T-cell (primary cell): ENCODE results near the gene DYNC2H1. TPM values are rescaled to one million over a fixed set of nuclear protein-coding genes. Genes with fewer than 3 reads are reported as not detected.

ENCODE experiments used
- ATAC-seq, 4 experiments: fragments of 200-7000 bp in 3 of 4; fragments of 150-1000 bp in 1 of 4; cut with Tn5 transposase; replicated peaks in 1 of 4; 1 replicate in 3 of 4; 2 replicates in 1 of 4; pipeline ENCODE4 v1.10.0; 2021; ENCODE audit warnings: moderate library complexity in 3 of 4, mild to moderate bottlenecking in 2 of 4, moderate number of reproducible peaks in 1 of 4
- CTCF ChIA-PET, 2 donors: fragments of 300-600 bp; sonication (Branson Sonifier 250); formaldehyde crosslinking; loops; one replicate each; lab custom pipeline; 2022; ENCODE audit warnings: antibody characterized with exemption in 2 of 2; lab: Charles Lee
- POLR2A ChIA-PET, 2 donors: fragments of 300-600 bp; sonication (Branson Sonifier 250); formaldehyde crosslinking; loops; one replicate each; lab custom pipeline; 2022; ENCODE audit warnings: antibody characterized with exemption in 2 of 2; lab: Charles Lee
- DNase-seq, 35 experiments: peaks; one replicate each; pipeline versions ENCODE4 v3.0.0 to v3.0.0-alpha.2; 2013 to 2023
- H3K27ac ChIP-seq: one replicate; pipeline ENCODE4 v1.5.1; 2013; ENCODE audit warnings: low read length
- H3K27me3 ChIP-seq, 2 experiments: replicated peaks in 1 of 2; 1 replicate in 1 of 2; 2 replicates in 1 of 2; pipeline versions ENCODE4 v1.6.1 to v1.7.0; 2013; ENCODE audit warnings: low read length in 1 of 2, mixed read lengths in 1 of 2; ENCODE audit not compliant: control insufficient read depth in 2 of 2, insufficient read depth in 2 of 2; ENCODE audit errors: extremely low read depth in 1 of 2
- H3K36me3 ChIP-seq, 2 donors: 1 replicate in 1 of 2; 2 replicates in 1 of 2; pipeline versions ENCODE4 v1.6.1 to v1.7.0; 2013; ENCODE audit warnings: low read length in 1 of 2; ENCODE audit not compliant: control insufficient read depth in 2 of 2, insufficient read depth in 1 of 2; ENCODE audit errors: extremely low read depth in 1 of 2
- H3K4me1 ChIP-seq, 2 experiments: 1 replicate in 1 of 2; 2 replicates in 1 of 2; pipeline versions ENCODE4 v1.6.1 to v1.7.0; 2013; ENCODE audit warnings: low read length in 2 of 2, mixed read lengths in 1 of 2; ENCODE audit not compliant: insufficient read depth in 2 of 2, control insufficient read depth in 1 of 2; ENCODE audit errors: extremely low read depth in 1 of 2
- H3K4me3 ChIP-seq, 2 donors: 1 replicate in 1 of 2; 2 replicates in 1 of 2; pipeline versions ENCODE4 v1.5.1 to v1.7.0; 2013; ENCODE audit warnings: mild to moderate bottlenecking in 2 of 2, low read length in 1 of 2, moderate library complexity in 1 of 2; ENCODE audit not compliant: control insufficient read depth in 1 of 2; ENCODE audit errors: extremely low read depth in 1 of 2
- H3K9me3 ChIP-seq: 2 replicates; pipeline ENCODE4 v1.7.0; 2013
- H3K27ac Mint-ChIP-seq, 2 donors: one replicate each; pipeline ENCODE4 v1.8.0; 2020 to 2021; ENCODE audit warnings: mild to moderate bottlenecking in 2 of 2, mixed read lengths in 2 of 2
- H3K27me3 Mint-ChIP-seq, 2 donors: one replicate each; pipeline ENCODE4 v1.8.0; 2021 to 2022; ENCODE audit warnings: mixed read lengths in 2 of 2
- H3K36me3 Mint-ChIP-seq: one replicate; pipeline ENCODE4 v1.8.0; 2021; ENCODE audit warnings: mixed read lengths
- H3K4me1 Mint-ChIP-seq, 3 donors: one replicate each; pipeline ENCODE4 v1.8.0; 2020 to 2022; ENCODE audit warnings: mixed read lengths in 3 of 3, mild to moderate bottlenecking in 1 of 3
- H3K4me3 Mint-ChIP-seq, 3 donors: one replicate each; pipeline ENCODE4 v1.8.0; 2020 to 2022; ENCODE audit warnings: mild to moderate bottlenecking in 3 of 3, mixed read lengths in 3 of 3, moderate library complexity in 3 of 3
- H3K9me3 Mint-ChIP-seq, 3 donors: one replicate each; pipeline ENCODE4 v1.8.0; 2020 to 2022; ENCODE audit warnings: mixed read lengths in 3 of 3
- WGBS: methylation state at CpG from one replicate; pipeline ENCODE4 v1.1.5; 2013; ENCODE audit warnings: missing lambda C conversion rate; ENCODE audit not compliant: insufficient coverage; 5-methylcytosine and 5-hydroxymethylcytosine counted together
- total RNA-seq, 35 experiments: library from RNA in 6 of 35; stranded (reverse) in 6 of 35; fragments of 120-200 nt in 1 of 35; gene quantifications; one replicate each; pipeline versions ENCODE4 v1.2.1 to v1.2.4 and lab custom pipeline; 2013 to 2026

DYNC2H1 gene
- total RNA-seq, 5 donors from 2014 or later (not counting 1 experiment from before 2014, with no cell fraction given), result 2.6 to 4.4 (median 3.2) TPM

DNA sequence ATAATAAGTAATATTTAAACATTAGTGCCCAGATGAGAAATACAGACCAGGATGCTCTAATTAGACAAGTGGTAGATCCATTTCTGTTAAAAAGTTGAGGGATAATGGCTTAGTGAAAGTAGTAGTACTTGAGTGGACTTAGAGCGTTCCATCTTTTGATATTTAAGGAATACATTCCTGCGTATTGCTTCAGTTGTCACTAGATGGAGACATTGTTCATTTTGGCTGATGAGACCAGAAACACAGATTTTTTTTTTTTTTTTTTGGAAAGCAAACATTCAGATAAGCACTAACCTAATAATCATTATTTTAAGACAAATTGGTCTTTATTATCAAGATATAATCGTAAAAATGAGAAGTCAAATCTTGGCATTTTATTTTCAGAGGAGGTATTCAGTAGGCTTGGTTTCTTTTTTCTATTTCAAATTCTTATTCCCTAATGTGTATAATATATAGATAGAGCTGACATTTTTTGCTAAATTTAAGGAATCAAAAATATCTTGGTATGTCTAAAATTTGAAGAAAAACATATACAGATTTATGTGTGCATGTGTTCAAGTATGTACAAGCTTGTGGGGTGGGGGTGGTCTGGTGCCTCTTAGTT, 92.9 kb downstream of the DYNC2H1 start:
- CTCF ChIA-PET, result interaction anchor here in 1 of 2 donors (0.7 kb wide), 1 partner anchor 101 kb away, joined by 6 read pairs; no protein-coding TSS in a partner anchor
- Histone ChIP-seq H3K27ac (no peak overlapping the region), H3K9me3 (no peaks in the 10 kb centered on the region), H3K4me1 (no peaks in the 10 kb centered on the region), H3K4me3 (no peak overlapping the region), H3K36me3 (no peaks in the 10 kb centered on the region), H3K27me3 (no peaks in the 10 kb centered on the region)
- DNase-seq, result peak in 1 of 35 experiments; percentile 9
- no peaks in the 10 kb centered on the region for H3K27me3 Mint-ChIP-seq
- H3K9me3 Mint-ChIP-seq, result no peaks in the 10 kb centered on the region
- no peak for ATAC-seq
- peaks cover 14% of the 10 kb centered on the region for H3K36me3 Mint-ChIP-seq
- H3K27ac Mint-ChIP-seq, result no peak overlapping the region
- POLR2A ChIA-PET, result no interaction called here
- WGBS, result no CpG with 5 or more reads among the region's 3 CpGs
- no peaks in the 10 kb centered on the region for H3K4me1 Mint-ChIP-seq
- H3K4me3 Mint-ChIP-seq, result no peak overlapping the region

DNA sequence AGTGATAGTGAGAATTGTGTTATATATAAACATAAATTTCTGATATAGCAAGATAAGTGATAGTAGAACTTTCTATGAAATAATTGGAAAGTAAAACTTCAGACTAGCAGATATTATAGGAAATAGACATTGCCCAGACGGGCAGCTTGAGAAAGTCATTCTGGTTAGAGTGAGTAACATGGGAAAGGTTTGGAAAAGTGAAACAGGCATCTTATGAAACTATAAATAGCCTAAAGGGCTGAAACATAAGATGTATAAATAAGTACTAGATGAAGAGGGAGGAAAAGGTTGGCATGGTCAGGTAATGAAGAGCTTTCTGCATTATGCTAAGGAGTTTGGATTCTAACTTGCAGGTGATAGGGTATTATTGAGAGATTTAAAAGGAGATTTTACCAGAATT, 101.3 kb downstream of the DYNC2H1 start:
- no peaks in the 10 kb centered on the region for H3K27me3 Mint-ChIP-seq
- no peak overlapping the region for H3K27ac Mint-ChIP-seq
- DNase-seq, result no peak
- no peaks in the 10 kb centered on the region for H3K36me3 Mint-ChIP-seq
- no peaks in the 10 kb centered on the region for H3K9me3 Mint-ChIP-seq
- no peaks in the 10 kb centered on the region for H3K4me1 Mint-ChIP-seq
- Histone ChIP-seq H3K27ac (no peak overlapping the region), H3K9me3 (no peaks in the 10 kb centered on the region), H3K4me1 (no peaks in the 10 kb centered on the region), H3K36me3 (no peaks in the 10 kb centered on the region), H3K27me3 (no peaks in the 10 kb centered on the region), H3K4me3 (no peak overlapping the region)
- ChIA-PET CTCF (no interaction called here), POLR2A (no interaction called here)
- WGBS, result 100% methylated on average over 1 of the region's 1 CpG
- no peak for ATAC-seq
- H3K4me3 Mint-ChIP-seq, result no peak overlapping the region

DNA sequence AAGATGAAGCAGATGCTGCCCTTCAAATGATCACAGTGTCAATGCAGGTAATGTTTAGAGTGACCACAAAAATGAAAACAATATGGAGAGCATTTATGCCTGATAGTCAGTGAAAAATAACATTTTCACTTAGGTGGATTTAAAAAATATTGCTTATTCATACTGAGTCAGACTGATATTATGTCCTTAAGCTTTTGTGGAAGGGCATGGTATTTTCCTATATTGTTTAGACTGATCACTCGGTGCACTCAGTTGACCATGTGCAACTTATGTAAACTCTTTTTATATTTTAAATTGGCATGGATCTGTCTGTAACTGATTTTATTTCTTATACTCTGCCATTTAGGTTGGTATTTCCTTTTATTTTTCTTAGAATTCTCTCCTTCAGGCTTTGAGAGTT, 106.6 kb downstream of the DYNC2H1 start:
- Mint-ChIP-seq H3K27me3 (no peaks in the 10 kb centered on the region), H3K9me3 (no peaks in the 10 kb centered on the region), H3K4me1 (no peaks in the 10 kb centered on the region), H3K4me3 (no peak overlapping the region), H3K36me3 (peaks cover 7% of the 10 kb centered on the region), H3K27ac (no peak overlapping the region)
- Histone ChIP-seq H3K9me3 (no peaks in the 10 kb centered on the region), H3K27me3 (no peaks in the 10 kb centered on the region), H3K4me3 (no peak overlapping the region), H3K27ac (no peak overlapping the region), H3K36me3 (no peaks in the 10 kb centered on the region), H3K4me1 (no peaks in the 10 kb centered on the region)
- ChIA-PET POLR2A (no interaction called here), CTCF (no interaction called here)
- ATAC-seq (no peak), DNase-seq (no peak)
- WGBS, result no CpG with 5 or more reads among the region's 1 CpG

DNA sequence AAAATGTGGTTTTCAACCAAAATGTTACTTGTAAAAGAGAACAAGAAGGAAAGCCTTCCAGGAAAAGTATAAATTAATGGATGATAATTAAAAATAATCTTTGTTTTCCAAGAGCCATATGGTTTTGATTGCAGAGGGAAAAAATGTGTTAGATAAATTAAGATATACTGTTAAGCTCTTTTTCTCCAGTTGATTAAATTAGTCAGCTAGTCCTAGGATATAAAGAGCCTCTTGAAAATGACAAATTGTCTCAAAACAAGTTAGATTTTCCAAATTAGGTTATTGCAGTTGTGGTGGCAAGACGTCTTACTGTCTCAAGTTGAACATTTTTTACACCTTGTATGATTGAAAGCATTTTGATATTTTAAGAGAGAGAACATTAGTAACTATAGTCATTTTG, 110.9 kb downstream of the DYNC2H1 start:
- DNase-seq, result no peak

DNA sequence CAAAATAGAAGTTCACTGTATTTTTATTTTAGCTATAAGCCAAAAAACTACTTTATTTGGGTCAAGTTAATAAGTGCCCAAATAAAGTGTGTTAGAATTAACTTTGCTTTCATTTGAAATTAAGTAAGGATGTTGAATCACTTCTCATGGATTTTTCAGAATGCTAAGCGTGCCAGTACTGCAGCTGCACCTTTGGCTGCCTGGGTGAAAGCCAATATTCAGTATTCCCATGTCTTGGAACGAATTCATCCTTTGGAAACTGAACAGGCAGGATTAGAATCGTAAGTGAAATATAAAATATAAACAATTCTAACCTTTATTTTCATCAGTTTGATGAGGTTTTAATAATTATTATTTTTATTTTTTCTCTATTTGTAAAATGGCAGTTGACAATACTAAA, 113.6 kb downstream of the DYNC2H1 start:
- CTCF ChIA-PET, result no interaction called here
- H3K27me3 ChIP-seq, result no peaks in the 10 kb centered on the region
- POLR2A ChIA-PET, result no interaction called here
- Mint-ChIP-seq H3K4me3 (no peak overlapping the region), H3K9me3 (no peaks in the 10 kb centered on the region), H3K27me3 (no peaks in the 10 kb centered on the region), H3K36me3 (peaks cover 18% of the 10 kb centered on the region), H3K27ac (no peak overlapping the region), H3K4me1 (no peaks in the 10 kb centered on the region)
- ATAC-seq, result no peak
- no peak for DNase-seq
- H3K9me3 ChIP-seq, result no peaks in the 10 kb centered on the region
- H3K4me1 ChIP-seq, result no peaks in the 10 kb centered on the region
- no peak overlapping the region for H3K4me3 ChIP-seq
- no peaks in the 10 kb centered on the region for H3K36me3 ChIP-seq
- WGBS, result no CpG with 5 or more reads among the region's 3 CpGs
- H3K27ac ChIP-seq, result no peak overlapping the region

More for the DNA sequence above, 110.9 kb downstream of the DYNC2H1 start:
- peaks cover 12% of the 10 kb centered on the region for H3K36me3 Mint-ChIP-seq
- ChIA-PET POLR2A (no interaction called here), CTCF (no interaction called here)
- H3K4me3 Mint-ChIP-seq, result no peak overlapping the region
- H3K27me3 Mint-ChIP-seq, result no peaks in the 10 kb centered on the region
- H3K4me3 ChIP-seq, result no peak overlapping the region
- ATAC-seq, result no peak
- H3K27ac Mint-ChIP-seq, result no peak overlapping the region
- H3K27ac ChIP-seq, result no peak overlapping the region
- H3K9me3 Mint-ChIP-seq, result no peaks in the 10 kb centered on the region
- no peaks in the 10 kb centered on the region for H3K4me1 ChIP-seq
- H3K4me1 Mint-ChIP-seq, result no peaks in the 10 kb centered on the region
- H3K36me3 ChIP-seq, result no peaks in the 10 kb centered on the region
- no peaks in the 10 kb centered on the region for H3K27me3 ChIP-seq
- no peaks in the 10 kb centered on the region for H3K9me3 ChIP-seq
- WGBS, result no CpG with 5 or more reads among the region's 1 CpG

DNA sequence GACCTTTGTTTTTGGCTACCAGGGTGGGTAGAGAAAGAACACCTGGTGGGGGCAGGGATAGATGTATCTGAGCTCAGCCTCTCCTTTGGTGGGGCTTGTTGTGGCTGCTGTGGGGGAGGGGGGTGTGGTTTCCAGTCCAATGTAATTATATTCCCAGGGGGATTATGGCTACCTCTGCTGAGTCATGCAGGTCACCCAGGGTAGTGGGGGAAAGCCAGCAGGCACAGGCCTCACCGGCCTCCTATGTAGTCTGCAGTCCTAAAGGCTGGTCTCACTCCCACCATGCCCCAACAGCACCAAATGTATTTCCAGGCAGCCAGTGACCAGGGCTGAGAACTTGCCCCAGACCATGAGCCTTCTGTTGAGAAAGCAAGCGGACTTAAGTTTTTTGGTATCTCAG, 119.6 kb downstream of the DYNC2H1 start:
- ATAC-seq (no peak), DNase-seq (no peak)
- Mint-ChIP-seq H3K27ac (no peak overlapping the region), H3K4me3 (no peak overlapping the region), H3K36me3 (peaks cover 28% of the 10 kb centered on the region), H3K27me3 (no peaks in the 10 kb centered on the region), H3K9me3 (no peaks in the 10 kb centered on the region), H3K4me1 (no peaks in the 10 kb centered on the region)
- 100% methylated on average over 1 of the region's 2 CpGs for WGBS
- Histone ChIP-seq H3K9me3 (no peaks in the 10 kb centered on the region), H3K36me3 (no peaks in the 10 kb centered on the region), H3K4me3 (no peak overlapping the region), H3K4me1 (no peaks in the 10 kb centered on the region), H3K27ac (no peak overlapping the region), H3K27me3 (no peaks in the 10 kb centered on the region)
- ChIA-PET CTCF (no interaction called here), POLR2A (no interaction called here)

DNA sequence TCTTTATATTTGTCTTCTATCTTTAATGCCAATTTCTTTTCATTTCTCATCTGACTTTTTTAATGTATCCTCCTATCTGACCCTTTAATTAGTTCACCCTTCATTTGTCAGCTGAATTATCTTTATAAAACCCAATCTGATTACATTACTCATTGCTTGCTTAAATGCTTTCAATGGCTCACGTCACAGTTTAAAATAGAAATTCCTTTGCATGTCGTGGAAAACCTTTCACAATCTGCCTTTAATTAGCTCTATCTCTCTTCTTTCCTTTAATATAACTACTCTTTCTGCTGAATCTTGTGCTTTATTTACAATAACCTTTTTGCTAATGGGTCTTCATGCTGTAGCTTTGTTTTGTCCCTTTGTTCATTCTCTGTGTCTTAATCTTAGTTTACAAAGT, 125.7 kb downstream of the DYNC2H1 start:
- Histone ChIP-seq H3K27ac (no peak overlapping the region), H3K4me1 (no peaks in the 10 kb centered on the region), H3K27me3 (no peaks in the 10 kb centered on the region), H3K36me3 (no peaks in the 10 kb centered on the region), H3K9me3 (no peaks in the 10 kb centered on the region), H3K4me3 (no peak overlapping the region)
- Mint-ChIP-seq H3K27me3 (no peaks in the 10 kb centered on the region), H3K36me3 (peaks cover 11% of the 10 kb centered on the region), H3K4me1 (no peaks in the 10 kb centered on the region), H3K4me3 (no peak overlapping the region), H3K9me3 (no peaks in the 10 kb centered on the region), H3K27ac (no peak overlapping the region)
- CTCF ChIA-PET, result no interaction called here
- POLR2A ChIA-PET, result no interaction called here
- ATAC-seq (no peak), DNase-seq (no peak)
- 90% methylated on average over 2 of the region's 2 CpGs for WGBS
